Cardiac muscle cell (in vitro differentiated cells and primary cell): ENCODE results near the gene HLX. TPM values are rescaled to one million over a fixed set of nuclear protein-coding genes. Genes with fewer than 3 reads are reported as not detected.

ENCODE experiments used
- DNase-seq, 2 donors: peaks; one replicate each; pipeline versions ENCODE4 v3.0.0 to v3.0.0-alpha.2; 2010 to 2017; ENCODE audit warnings: low read depth in 1 of 2, low spot score in 1 of 2
- H3K27ac ChIP-seq: fragments of 200-600 bp; sonication (generic); 2 replicates; pipeline ENCODE4 v1.5.1; 2016
- H3K27me3 ChIP-seq: fragments of 200-600 bp; sonication (generic); 2 replicates; pipeline ENCODE4 v1.6.0; 2016; ENCODE audit warnings: control low read depth
- H3K36me3 ChIP-seq: fragments of 200-600 bp; sonication (generic); 2 replicates; pipeline ENCODE4 v1.5.1; 2016; ENCODE audit warnings: control low read depth
- H3K4me1 ChIP-seq: fragments of 200-600 bp; sonication (generic); 2 replicates; pipeline ENCODE4 v1.8.1; 2017; ENCODE audit warnings: low read depth, mild to moderate bottlenecking, mixed run types
- H3K4me3 ChIP-seq: fragments of 200-600 bp; sonication (generic); 2 replicates; pipeline ENCODE4 v1.5.1; 2016; ENCODE audit warnings: mild to moderate bottlenecking
- H3K9me3 ChIP-seq: fragments of 200-600 bp; sonication (generic); 2 replicates; pipeline ENCODE4 v1.5.1; 2017; ENCODE audit warnings: low read depth, mild to moderate bottlenecking, control low read depth
- CTCF ChIP-seq: IDR thresholded peaks from 2 replicates; pipeline ENCODE4 v1.5.1; 2012; ENCODE audit warnings: low read depth, mild to moderate bottlenecking, low read length
- polyA plus RNA-seq: library from polyadenylated mRNA; unstranded; fragments of >200 nt; fragmentation: Nextera tagmentation; extraction: Ambion mirVana; gene quantifications from 2 replicates; pipeline ENCODE4 v1.2.1, GENCODE V29; 2016
- total RNA-seq: library from RNA; depleted of rRNA; stranded (reverse); fragments of >200 nt; gene quantifications from 2 replicates; pipeline ENCODE4 v1.2.3, GENCODE V29; 2016

Gene HLX
- total and polyA plus RNA-seq, 2 experiments from 2014 or later, result 0.15 to 4.5 TPM

GRCh38 chr1:220918285-220918951 is 39.2 kb downstream of the HLX start:
- H3K36me3 ChIP-seq, result no peaks in the 10 kb centered on the region
- no peak overlapping the region for H3K4me3 ChIP-seq
- no peak overlapping the region for H3K27ac ChIP-seq
- no peak for DNase-seq
- no peak for TF ChIP-seq CTCF
- H3K9me3 ChIP-seq, result no peaks in the 10 kb centered on the region
- H3K27me3 ChIP-seq, result peaks cover 3% of the 10 kb centered on the region
- no peaks in the 10 kb centered on the region for H3K4me1 ChIP-seq

- Histone ChIP-seq H3K36me3 (no peaks in the 10 kb centered on the region), H3K4me1 (no peaks in the 10 kb centered on the region), H3K4me3 (no peak overlapping the region), H3K9me3 (no peaks in the 10 kb centered on the region), H3K27me3 (peaks cover 3% of the 10 kb centered on the region), H3K27ac (no peak overlapping the region)
- DNase-seq, result no peak
- no peak for TF ChIP-seq CTCF
Measured at GRCh38 chr1:220920967-220921366, 41.7 kb downstream of the HLX start.

GRCh38 chr1:220921498-220921897 is 42.3 kb downstream of the HLX start:
- Histone ChIP-seq H3K4me1 (no peaks in the 10 kb centered on the region), H3K27me3 (peaks cover 3% of the 10 kb centered on the region), H3K9me3 (no peaks in the 10 kb centered on the region), H3K4me3 (no peak overlapping the region), H3K27ac (no peak overlapping the region), H3K36me3 (no peaks in the 10 kb centered on the region)
- TF ChIP-seq CTCF, result no peak
- no peak for DNase-seq

GRCh38 chr1:220921971-220922635 is 42.9 kb downstream of the HLX start:
- no peak for TF ChIP-seq CTCF
- Histone ChIP-seq H3K4me1 (no peaks in the 10 kb centered on the region), H3K4me3 (no peak overlapping the region), H3K27me3 (no peaks in the 10 kb centered on the region), H3K36me3 (no peaks in the 10 kb centered on the region), H3K27ac (no peak overlapping the region), H3K9me3 (no peaks in the 10 kb centered on the region)
- DNase-seq, result no peak

GRCh38 chr1:220922951-220923350 is 43.7 kb downstream of the HLX start:
- Histone ChIP-seq H3K36me3 (no peaks in the 10 kb centered on the region), H3K4me3 (no peak overlapping the region), H3K27ac (no peak overlapping the region), H3K27me3 (no peaks in the 10 kb centered on the region), H3K4me1 (no peaks in the 10 kb centered on the region), H3K9me3 (no peaks in the 10 kb centered on the region)
- TF ChIP-seq CTCF, result no peak
- no peak for DNase-seq
